Measurements from ENCODE around the gene ZNF367. TPM values are rescaled to one million over a fixed set of nuclear protein-coding genes. Genes with fewer than 3 reads are reported as not detected.

The ZNF367 gene
- total and polyA plus RNA-seq, 9 of the 15 experiments (the other 6 are each of a cell fraction or from before 2014, with no cell fraction given), result 2.7 to 14.4 (median 10.0) TPM

DNA sequence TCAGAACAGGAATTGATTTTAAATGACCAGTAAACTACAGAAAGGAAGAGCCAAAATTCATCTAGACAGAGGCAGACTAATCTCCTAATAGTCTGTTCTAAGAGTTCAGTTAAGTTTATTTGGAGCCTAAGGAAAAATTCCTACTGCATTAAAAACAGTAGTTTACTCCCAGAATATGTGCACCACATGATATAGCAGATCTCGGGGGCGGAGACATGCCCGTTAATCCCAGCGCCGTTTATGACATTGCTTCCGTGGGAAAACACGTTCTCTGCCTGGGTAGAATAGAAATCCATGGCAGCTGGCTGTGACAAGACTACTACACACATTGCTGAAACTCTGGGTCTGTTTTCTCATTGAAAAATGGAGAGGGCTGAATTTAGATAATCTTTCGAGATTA lies 43.2 kb upstream of the ZNF367 start:
- Histone ChIP-seq H3K9me3 (replicated peaks; ENCODE audit: control insufficient read depth, insufficient read depth, low read depth, low read length) (no peaks in the 10 kb centered on the region), H3K79me2 (ENCODE audit: control insufficient read depth, insufficient read depth, low read length) (no peaks in the 10 kb centered on the region), H3K36me3 (ENCODE audit: control insufficient read depth, insufficient read depth, low read length) (no peaks in the 10 kb centered on the region), H3K9me1 (ENCODE audit: control insufficient read depth, insufficient read depth, low read length) (no peaks in the 10 kb centered on the region), H3K4me1 (replicated peaks in 1 of 2; ENCODE audit: control insufficient read depth in 2 of 2, insufficient read depth in 2 of 2, low read length in 2 of 2) (no peaks in the 10 kb centered on the region; a peak in 1 of 5 replicates), H3K4me3 (no peak overlapping the region), H3K27ac (ENCODE audit: extremely low read depth, low read depth, low read length) (no peak overlapping the region), H4K20me1 (replicated peaks; ENCODE audit: control insufficient read depth, insufficient read depth, low read length) (no peaks in the 10 kb centered on the region), H3K4me2 (ENCODE audit: insufficient read depth, low read length) (no peak overlapping the region), H3K9ac (ENCODE audit: insufficient read depth in 1 of 2, low read depth in 2 of 2, low read length in 2 of 2) (no peak overlapping the region), H3K27me3 (ENCODE audit: control insufficient read depth in 2 of 2, insufficient read depth in 2 of 2, low read length in 2 of 2) (no peaks in the 10 kb centered on the region), H2AFZ (ENCODE audit: low read depth, low read length) (no peak overlapping the region)
- ATAC-seq (no peak), FAIRE-seq (no peak), DNase-seq (ENCODE audit: extremely low read depth in 1 of 4, low spot score in 3 of 4) (no peak)
- TF ChIP-seq U2AF1 (optimal IDR thresholded peaks at IDR 0.05; ENCODE audit: low read depth, low read length) (no peak), CREB1 (IDR thresholded peaks at IDR 0.05) (no peak), CREB1 (CRISPR knock-in tag; IDR thresholded peaks at IDR 0.05) (no peak), MTA3 (IDR thresholded peaks at IDR 0.05; ENCODE audit: borderline replicate concordance) (no peak), ILF3 (IDR thresholded peaks at IDR 0.05; ENCODE audit: borderline replicate concordance) (no peak), SAFB2 (IDR thresholded peaks at IDR 0.05; ENCODE audit: borderline replicate concordance, low read depth, low read length, severe bottlenecking) (no peak), TCF7 (IDR thresholded peaks at IDR 0.05; ENCODE audit: borderline replicate concordance) (no peak)
- TF ChIP-seq, protein P1, sequence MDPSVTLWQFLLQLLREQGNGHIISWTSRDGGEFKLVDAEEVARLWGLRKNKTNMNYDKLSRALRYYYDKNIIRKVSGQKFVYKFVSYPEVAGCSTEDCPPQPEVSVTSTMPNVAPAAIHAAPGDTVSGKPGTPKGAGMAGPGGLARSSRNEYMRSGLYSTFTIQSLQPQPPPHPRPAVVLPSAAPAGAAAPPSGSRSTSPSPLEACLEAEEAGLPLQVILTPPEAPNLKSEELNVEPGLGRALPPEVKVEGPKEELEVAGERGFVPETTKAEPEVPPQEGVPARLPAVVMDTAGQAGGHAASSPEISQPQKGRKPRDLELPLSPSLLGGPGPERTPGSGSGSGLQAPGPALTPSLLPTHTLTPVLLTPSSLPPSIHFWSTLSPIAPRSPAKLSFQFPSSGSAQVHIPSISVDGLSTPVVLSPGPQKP (CRISPR knock-in tag; IDR thresholded peaks at IDR 0.05), result no peak
- WGBS (ENCODE audit: insufficient coverage, low coverage, missing lambda C conversion rate), result 13% methylated on average over 8 of the region's 8 CpGs
- in situ Hi-C loops (cut with MboI), result no loop called here
- BruUV-seq (replicated peaks), result no TSS peak
- ChIA-PET POLR2A (no interaction called here), CTCF (ENCODE audit: low intra/inter-chr PET ratio) (no interaction called here)
- intact Hi-C loops (cut with micrococcal nuclease), result no loop called here

Data from K562 (cell line).